Activated CD4-positive, alpha-beta T cell treated with anti-CD3 and anti-CD28 coated beads, Interleukin-2, amount 50 U/mL, for 4 hours (primary cell): ENCODE results near the gene FSTL4.

Source experiments
- DNase-seq, 2 experiments: peaks; one replicate each; pipeline ENCODE4 v3.0.0-alpha.2; 2020

Gene FSTL4

GRCh38 chr5:133472829-133473228, 139.5 kb downstream of the FSTL4 start:
- no peak for DNase-seq

- DNase-seq: no peak
These were observed 140.6 kb downstream of the FSTL4 start for GRCh38 chr5:133471699-133472098.

GRCh38 chr5:133470841-133471240, 141.5 kb downstream of the FSTL4 start:
- no peak for DNase-seq

GRCh38 chr5:133469846-133470245, 142.5 kb downstream of the FSTL4 start:
- DNase-seq: no peak

GRCh38 chr5:133469252-133469651, 143.1 kb downstream of the FSTL4 start:
- DNase-seq: no peak

GRCh38 chr5:133468596-133468995, 143.7 kb downstream of the FSTL4 start:
- DNase-seq: no peak

- no peak for DNase-seq
These were observed 144.4 kb downstream of the FSTL4 start for GRCh38 chr5:133467826-133468463.

GRCh38 chr5:133467335-133467779, 145.0 kb downstream of the FSTL4 start:
- DNase-seq: no peak

GRCh38 chr5:133466556-133467334, 145.6 kb downstream of the FSTL4 start:
- DNase-seq: no peak

GRCh38 chr5:133464013-133464412, 148.3 kb downstream of the FSTL4 start:
- no peak for DNase-seq

- no peak for DNase-seq
These were observed 150.4 kb downstream of the FSTL4 start for GRCh38 chr5:133461796-133462516.

- no peak for DNase-seq
These were observed 152.1 kb downstream of the FSTL4 start for GRCh38 chr5:133460172-133460758.

- no peak for DNase-seq
These were observed 152.7 kb downstream of the FSTL4 start for GRCh38 chr5:133459474-133460160.

GRCh38 chr5:133458435-133458834, 153.9 kb downstream of the FSTL4 start:
- no peak for DNase-seq

GRCh38 chr5:133457439-133458355, 154.6 kb downstream of the FSTL4 start:
- no peak for DNase-seq

- no peak for DNase-seq
These were observed 155.4 kb downstream of the FSTL4 start for GRCh38 chr5:133456933-133457402.

- DNase-seq: no peak
These were observed 156.7 kb downstream of the FSTL4 start for GRCh38 chr5:133455676-133456075.

GRCh38 chr5:133454442-133454841, 157.9 kb downstream of the FSTL4 start:
- no peak for DNase-seq

GRCh38 chr5:133453831-133454230, 158.5 kb downstream of the FSTL4 start:
- no peak for DNase-seq

- DNase-seq: no peak
These were observed 159.1 kb downstream of the FSTL4 start for GRCh38 chr5:133453084-133453780.

GRCh38 chr5:133451926-133452325, 160.4 kb downstream of the FSTL4 start:
- no peak for DNase-seq
